Stimulated activated CD4-positive, alpha-beta T cell treated with anti-CD3 and anti-CD28 coated beads, Interleukin-15, amount 100 ng/mL, for 24 hours (primary cell): ENCODE measurements around the gene TBK1.

Experiments
- DNase-seq: peaks from one replicate; pipeline ENCODE4 v3.0.0-alpha.2; 2020

Gene TBK1

DNA sequence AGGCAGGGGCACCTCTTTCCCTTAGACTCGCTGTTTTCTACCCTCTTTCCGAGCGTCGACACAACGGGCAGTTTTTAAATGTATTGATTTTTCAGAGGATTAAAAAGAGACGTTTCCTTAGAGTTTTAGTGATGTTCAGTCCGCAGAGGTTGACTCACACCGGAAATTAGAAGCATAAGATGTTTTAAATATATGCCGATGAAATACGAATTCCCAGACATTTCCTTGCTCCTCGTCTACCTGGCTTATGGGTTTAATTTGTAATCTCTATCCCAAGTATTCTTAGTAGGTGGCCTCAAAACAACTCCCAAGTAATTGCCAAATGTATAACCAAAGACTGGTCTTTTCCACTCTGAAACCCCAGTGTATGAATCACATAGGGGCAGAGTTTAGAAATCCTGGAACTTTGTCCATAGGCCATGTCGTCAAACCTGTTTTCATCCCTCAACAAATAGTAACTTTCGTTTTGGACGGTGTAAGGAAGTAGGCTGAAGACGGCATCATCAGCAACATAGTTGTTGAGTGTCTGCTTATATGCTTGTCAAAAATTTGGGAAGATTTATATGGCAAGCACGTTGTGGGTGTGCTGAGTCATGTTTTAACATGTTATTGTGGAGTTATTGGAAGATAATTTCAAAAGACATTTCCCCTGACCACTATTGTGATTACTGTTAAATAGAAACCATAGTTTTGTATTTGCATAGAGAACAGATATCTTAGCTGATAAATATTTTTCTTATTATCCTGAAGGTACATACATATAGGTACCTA, 824 bp downstream of the TBK1 start:
- DNase-seq, result no peak

DNA sequence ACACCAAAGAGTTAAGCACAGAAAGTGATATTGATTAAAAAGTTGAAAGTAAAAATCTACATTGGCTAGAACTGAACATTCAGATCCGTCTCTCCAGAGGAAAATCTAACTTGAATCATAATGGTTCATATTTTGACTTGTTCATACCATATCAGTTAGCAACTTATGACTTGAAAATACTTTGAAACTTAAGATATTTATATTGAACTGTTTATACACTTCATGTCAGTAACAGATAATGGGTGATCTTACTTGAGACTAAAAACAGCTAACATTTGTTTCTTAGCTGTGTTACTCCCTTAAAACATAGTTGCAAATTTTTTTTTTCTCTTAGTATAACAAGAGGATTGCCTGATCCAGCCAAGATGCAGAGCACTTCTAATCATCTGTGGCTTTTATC, 3.6 kb downstream of the TBK1 start:
- no peak for DNase-seq

DNA sequence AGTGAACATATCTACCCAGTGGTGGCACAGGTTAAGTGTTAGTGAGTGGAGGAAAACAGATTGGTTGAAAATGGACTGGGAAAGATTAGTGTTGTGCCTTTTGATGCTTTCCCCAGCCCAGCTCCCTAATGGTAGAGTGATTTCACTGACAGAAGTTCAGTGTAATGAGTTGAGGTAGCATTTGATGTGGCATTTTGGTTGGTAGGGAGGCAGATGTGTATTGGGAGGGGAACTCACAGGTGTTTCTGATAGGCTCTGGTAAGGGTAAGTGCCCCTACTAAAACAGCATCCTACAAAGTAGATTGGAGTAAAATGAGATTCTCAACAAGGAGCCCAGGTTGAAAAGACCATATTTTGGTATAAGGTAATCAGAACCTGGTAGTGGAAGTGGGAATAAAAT, 4.2 kb downstream of the TBK1 start:
- no peak for DNase-seq

DNA sequence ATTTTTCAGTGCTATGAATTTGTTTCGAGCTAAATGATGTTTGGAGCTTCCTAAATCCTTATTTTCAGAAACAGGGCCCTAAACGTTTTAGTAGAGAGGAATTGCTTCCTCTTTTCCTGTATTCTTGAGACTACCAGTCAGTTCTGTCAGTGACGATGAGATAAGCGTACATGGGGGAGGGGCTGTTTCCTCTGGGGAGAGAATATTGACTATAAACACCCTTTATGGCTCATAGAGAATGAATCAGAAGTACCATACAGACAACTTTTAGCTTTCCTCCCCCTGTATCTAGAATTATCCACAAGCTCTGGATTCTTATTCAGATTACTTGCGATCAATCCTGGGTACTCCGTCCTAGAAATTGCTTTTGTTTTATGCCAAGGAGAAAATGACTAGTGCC, 5.1 kb downstream of the TBK1 start:
- DNase-seq, result peak; percentile 55

DNA sequence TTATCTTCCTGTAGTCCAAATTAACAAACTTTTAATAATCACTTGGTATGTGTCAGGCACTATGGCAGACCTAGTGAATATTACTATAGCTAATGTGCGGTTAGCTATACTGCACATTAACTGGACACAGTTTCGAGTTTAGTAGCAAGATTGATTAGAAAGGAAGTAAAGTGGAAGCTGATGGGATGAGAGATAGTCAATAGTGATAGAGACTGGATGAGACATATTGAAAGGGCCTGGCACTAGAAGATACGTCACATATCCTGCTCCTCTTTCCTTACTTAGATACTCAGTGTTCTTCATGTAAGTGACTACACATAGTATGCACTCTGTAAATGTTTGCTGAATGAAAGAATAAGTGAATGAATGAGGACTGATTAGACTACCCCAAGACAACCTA, 5.5 kb downstream of the TBK1 start:
- no peak for DNase-seq

DNA sequence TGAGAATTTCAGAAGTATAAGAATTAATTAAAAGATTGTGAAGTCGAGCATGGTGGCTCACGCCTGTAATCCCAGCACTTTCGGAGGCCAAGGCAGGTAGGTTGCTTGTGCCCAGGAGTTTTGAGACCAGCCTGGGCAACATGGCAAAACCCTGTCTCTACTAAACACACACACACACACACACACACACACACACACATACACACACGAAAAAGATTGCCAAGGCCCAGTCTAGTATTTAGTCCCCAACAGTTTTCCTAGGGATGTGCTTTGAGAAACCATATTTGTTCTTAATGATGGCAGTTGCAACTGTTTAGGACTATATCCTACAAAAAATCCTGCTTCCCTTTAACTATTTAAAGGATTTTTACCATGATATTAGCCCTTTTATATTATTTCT, 6.0 kb downstream of the TBK1 start:
- DNase-seq, result no peak

DNA sequence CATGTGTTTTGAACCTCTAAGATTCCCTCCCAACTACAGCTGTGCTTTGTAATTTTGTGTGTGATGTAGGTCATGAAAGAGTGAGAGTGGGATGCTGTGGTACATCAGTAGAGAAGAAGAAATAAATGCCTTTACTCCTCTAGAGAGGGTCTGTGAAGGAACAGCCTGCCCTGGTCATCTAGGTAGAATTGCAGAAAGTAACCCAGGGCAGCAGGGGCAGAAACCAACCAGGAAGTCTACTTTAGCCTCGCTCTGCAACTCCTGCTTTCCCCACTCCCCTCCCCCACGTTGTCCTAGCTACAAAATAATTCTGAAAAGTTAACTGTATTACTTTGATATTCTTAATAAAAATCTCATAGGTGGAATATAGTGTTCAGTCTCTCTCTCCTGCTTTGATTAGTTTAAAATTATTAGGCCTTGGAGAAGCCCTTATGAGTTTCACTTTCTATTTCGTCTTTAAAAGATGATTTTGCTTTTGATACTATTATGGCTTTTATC, 7.5 kb downstream of the TBK1 start:
- peak; percentile 7 for DNase-seq

DNA sequence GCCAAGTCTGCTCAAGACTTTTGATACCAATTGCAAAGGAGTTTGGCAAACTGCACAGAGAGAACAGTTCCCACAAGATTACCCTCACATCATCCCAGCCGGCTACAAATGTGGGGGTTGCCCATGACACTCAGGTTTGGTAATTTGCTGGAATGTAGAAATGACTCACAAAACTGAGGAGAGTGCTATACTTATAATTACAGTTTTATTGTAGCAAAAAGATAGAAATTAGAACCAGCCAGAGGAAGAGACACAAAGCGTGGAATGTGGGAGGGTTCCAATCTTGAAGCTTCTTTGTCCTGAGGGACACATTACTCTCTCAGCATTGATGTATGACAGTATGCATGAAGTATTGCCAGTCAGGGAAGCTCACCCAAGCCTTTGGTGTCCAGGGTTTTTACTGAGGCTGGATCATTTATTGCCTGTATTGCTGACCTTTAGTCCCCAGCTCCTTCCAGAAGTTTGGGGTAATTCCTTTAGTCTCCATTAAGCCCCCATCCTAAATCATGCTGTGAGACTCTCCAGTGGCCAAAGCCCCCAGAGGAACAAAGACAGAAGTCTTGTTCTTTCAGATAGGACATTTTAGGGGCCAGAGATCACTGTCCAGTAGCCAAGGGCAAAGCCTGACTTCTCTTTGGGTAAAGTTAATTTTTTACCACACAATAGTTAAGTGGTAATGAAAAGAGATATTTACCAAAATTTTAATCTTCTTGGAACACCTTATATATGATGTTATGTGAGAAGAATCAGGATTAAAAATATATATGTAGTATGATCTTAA, 9.9 kb downstream of the TBK1 start:
- no peak for DNase-seq

DNA sequence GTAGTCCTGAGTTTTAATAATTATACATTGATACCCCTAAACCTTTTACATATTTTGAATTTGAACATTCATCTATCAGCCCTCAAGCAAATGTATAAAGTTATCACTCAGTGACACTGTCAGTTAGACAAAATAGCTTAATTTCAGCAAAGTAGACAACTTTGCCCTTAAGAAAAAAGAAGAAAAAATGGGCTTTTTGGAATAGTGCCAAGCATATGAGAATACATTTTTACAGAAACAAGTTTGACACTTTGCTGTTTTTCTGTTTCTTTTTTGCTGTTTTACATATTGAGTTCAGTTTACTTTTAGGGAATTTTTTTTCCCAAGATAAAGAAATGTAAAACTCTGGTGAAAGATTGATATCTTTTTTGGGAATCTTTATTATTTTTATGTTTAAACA, 14.3 kb downstream of the TBK1 start:
- no peak for DNase-seq

GRCh38 chr12:64468966-64469365, 17.0 kb downstream of the TBK1 start:
- DNase-seq, result no peak

- no peak for DNase-seq
Measured at GRCh38 chr12:64469455-64470142, 17.7 kb downstream of the TBK1 start.

DNA sequence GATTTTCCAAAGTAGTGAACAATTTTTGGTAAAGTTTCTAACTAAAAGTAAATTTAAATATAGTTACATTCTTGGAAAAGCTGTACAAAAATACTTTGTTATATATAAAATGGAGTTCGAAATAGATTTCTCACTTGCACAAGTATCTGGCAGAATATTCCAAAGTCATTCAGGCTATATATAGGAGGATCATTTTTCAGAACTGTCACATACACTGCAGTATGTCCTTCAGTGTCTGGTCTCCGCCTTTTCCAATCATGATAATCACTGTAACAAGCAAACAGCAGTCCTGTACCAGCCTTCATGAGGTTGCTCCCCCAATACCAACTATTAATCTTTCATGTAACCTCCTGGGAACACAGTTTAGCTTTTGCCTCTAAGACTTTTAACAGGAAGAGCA, 18.6 kb downstream of the TBK1 start:
- DNase-seq, result no peak

DNA sequence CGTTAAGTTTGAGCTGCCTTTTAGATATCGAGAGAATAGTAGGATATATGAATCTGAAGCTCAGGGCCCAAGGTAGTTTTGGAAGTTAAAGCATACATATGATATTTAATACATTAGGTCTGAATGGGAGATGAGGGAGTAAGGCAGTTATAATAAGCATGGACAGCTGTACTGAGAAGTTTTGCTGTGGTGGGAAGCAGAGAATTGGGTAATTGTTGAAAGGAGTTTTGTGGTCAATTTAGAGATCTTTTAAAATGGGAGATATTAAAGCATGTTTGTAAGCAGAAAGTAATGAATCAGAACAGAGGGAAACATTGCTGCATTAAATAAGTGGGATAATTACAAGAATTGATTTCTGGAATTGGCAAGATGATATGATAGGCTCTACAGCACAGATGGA, 21.3 kb downstream of the TBK1 start:
- DNase-seq, result no peak

GRCh38 chr12:64475518-64475917, 23.6 kb downstream of the TBK1 start:
- no peak for DNase-seq

- DNase-seq, result no peak
Measured at GRCh38 chr12:64476844-64477243, 24.9 kb downstream of the TBK1 start.

DNA sequence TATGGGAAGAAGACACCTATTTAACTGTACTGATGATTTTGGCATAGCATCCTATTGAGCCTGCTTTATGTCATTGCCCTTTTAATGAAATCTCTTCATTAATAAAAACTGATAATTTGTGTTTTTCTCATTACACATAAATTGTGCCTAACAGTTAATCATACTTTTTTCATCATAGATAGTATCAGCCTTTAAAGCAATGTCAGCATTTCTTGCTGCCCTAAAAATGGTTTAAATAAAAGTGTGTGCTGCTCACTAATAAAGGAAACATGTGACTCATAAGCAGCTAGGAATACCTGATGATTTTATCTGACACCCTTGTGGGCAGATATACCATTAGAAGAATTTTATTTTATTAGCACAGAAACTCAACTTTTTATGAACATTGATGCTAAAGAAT, 26.7 kb downstream of the TBK1 start:
- DNase-seq, result no peak

- DNase-seq, result no peak
Measured at GRCh38 chr12:64480148-64480547, 28.2 kb downstream of the TBK1 start.

DNA sequence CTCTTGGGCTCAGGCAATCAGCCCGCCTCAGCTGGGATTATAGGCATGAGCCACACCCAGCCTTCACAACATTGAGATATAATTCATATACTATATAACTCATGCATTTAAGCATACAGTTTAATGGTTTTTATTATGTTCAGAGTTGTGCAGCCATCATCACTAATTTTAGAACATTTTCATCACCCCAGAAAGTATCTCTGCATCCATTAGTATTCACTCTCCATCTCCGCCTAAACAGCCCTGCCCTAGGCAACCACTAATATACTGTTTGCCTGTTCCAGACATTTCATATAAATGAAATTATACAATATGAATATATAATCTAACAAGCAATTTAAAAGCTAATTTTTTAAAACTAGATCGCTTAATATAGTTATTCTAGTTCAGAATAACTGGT, 34.7 kb downstream of the TBK1 start:
- DNase-seq, result no peak

DNA sequence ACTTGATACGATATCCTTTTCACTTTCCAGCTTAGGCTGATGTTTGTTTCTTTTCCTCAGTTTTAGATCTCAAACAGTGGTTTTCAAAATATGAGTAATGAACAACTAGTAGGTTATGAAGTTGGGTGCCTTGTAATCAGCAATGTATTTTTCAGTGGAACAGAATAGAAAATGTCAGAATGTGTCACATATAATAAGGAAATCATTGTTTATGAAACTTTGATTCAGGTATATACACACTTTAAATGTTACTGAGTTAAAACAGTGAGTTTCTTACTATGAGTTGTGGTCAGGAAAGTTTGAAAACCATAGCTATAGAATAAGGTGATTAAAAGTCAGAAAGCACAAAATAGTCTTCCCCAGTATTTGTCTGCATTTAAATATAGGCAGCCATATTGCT, 39.8 kb downstream of the TBK1 start:
- no peak for DNase-seq

DNA sequence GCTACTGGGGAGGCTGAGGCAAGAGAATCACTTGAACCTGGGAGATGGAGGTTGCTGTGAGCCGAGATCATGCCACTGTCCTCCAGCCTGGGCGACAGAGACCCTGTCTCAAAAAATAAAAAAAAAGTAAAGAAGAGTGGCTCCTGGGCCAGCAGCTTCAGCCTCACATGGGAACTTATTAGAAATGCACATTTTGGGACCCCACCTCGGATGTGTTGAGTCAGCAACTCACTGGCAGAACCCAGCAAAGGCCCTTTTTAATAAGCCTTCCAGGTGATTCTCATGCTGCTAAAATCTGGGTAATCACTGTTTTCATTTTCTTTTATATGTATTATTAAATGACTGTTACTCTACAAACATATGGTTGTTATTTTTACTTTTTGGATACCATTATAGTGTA, 41.6 kb downstream of the TBK1 start:
- no peak for DNase-seq

- DNase-seq, result no peak
Measured at GRCh38 chr12:64494998-64495729, 43.2 kb downstream of the TBK1 start.

- no peak for DNase-seq
Measured at GRCh38 chr12:64496839-64497400, 45.0 kb downstream of the TBK1 start.

- DNase-seq, result no peak
Measured at GRCh38 chr12:64497484-64497883, 45.6 kb downstream of the TBK1 start.
